ENCODE measurements around the gene DFFB.

The DFFB gene

GRCh38 chr1:3892748-3893147 is 35.5 kb downstream of the DFFB start:
- POLR2A ChIA-PET, result no interaction called here
- no peak for TF ChIP-seq CTCF (IDR thresholded peaks at IDR 0.05; ENCODE audit: insufficient read depth, low read length, missing control alignments)
- no peak overlapping the region for H3K4me3 ChIP-seq (ENCODE audit: low read depth, low read length)
- no peak for DNase-seq (ENCODE audit: low read depth, low spot score)
- CTCF ChIA-PET, result no interaction called here

GRCh38 chr1:3893190-3893589 is 35.9 kb downstream of the DFFB start:
- ChIA-PET CTCF (no interaction called here), POLR2A (no interaction called here)
- no peak for TF ChIP-seq CTCF (IDR thresholded peaks at IDR 0.05; ENCODE audit: insufficient read depth, low read length, missing control alignments)
- no peak for DNase-seq (ENCODE audit: low read depth, low spot score)
- H3K4me3 ChIP-seq (ENCODE audit: low read depth, low read length), result no peak overlapping the region

- POLR2A ChIA-PET, result no interaction called here
- no peak for TF ChIP-seq CTCF (IDR thresholded peaks at IDR 0.05; ENCODE audit: insufficient read depth, low read length, missing control alignments)
- DNase-seq (ENCODE audit: low read depth, low spot score), result no peak
- no peak overlapping the region for H3K4me3 ChIP-seq (ENCODE audit: low read depth, low read length)
- CTCF ChIA-PET, result no interaction called here
Observed at GRCh38 chr1:3894626-3895278, 37.5 kb downstream of the DFFB start.

GRCh38 chr1:3895279-3895950 is 38.1 kb downstream of the DFFB start:
- no peak for DNase-seq (ENCODE audit: low read depth, low spot score)
- ChIA-PET POLR2A (no interaction called here), CTCF (no interaction called here)
- TF ChIP-seq CTCF (IDR thresholded peaks at IDR 0.05; ENCODE audit: insufficient read depth, low read length, missing control alignments), result no peak
- H3K4me3 ChIP-seq (ENCODE audit: low read depth, low read length), result no peak overlapping the region

- ChIA-PET POLR2A (no interaction called here), CTCF (no interaction called here)
- no peak overlapping the region for H3K4me3 ChIP-seq (ENCODE audit: low read depth, low read length)
- DNase-seq (ENCODE audit: low read depth, low spot score), result no peak
- TF ChIP-seq CTCF (IDR thresholded peaks at IDR 0.05; ENCODE audit: insufficient read depth, low read length, missing control alignments), result no peak
Observed at GRCh38 chr1:3895951-3896325, 38.7 kb downstream of the DFFB start.

- no peak for DNase-seq (ENCODE audit: low read depth, low spot score)
- no peak for TF ChIP-seq CTCF (IDR thresholded peaks at IDR 0.05; ENCODE audit: insufficient read depth, low read length, missing control alignments)
- ChIA-PET CTCF (no interaction called here), POLR2A (no interaction called here)
- no peak overlapping the region for H3K4me3 ChIP-seq (ENCODE audit: low read depth, low read length)
Observed at GRCh38 chr1:3896396-3897000, 39.2 kb downstream of the DFFB start.
